SK-N-SH (cell line): ENCODE measurements around the gene PIEZO2. TPM values are rescaled to one million over a fixed set of nuclear protein-coding genes. Genes with fewer than 3 reads are reported as not detected.

Experiments used
- CTCF ChIA-PET: fragments of 300-600, 350-600 bp; formaldehyde crosslinking; extraction: SDS; loops from one replicate; lab custom pipeline; 2021; lab: Yijun Ruan, JAX
- POLR2A ChIA-PET: fragments of 350-600 bp; sonication (Branson Sonifier 250); formaldehyde crosslinking; extraction: SDS; loops from one replicate; lab custom pipeline; 2020; ENCODE audit warnings: antibody characterized with exemption, inconsistent platforms; lab: Yijun Ruan, JAX
- DNase-seq: peaks from one replicate; pipeline ENCODE4 v3.0.0; 2012
- H2AFZ ChIP-seq: fragments of 200-600 bp; sonication (generic); 2 replicates; pipeline ENCODE4 v1.8.1; 2016; ENCODE audit warnings: antibody characterized with exemption, mild to moderate bottlenecking, low read depth
- H3F3A ChIP-seq: fragments of 200-600 bp; sonication (generic); replicated peaks from 2 replicates; pipeline ENCODE3; 2016; ENCODE audit warnings: antibody characterized with exemption, mild to moderate bottlenecking; ENCODE audit not compliant: insufficient read depth
- H3K27ac ChIP-seq, 2 experiments: fragments of 200-500 bp in 1 of 2; fragments of 200-600 bp in 1 of 2; sonication (Bioruptor generic) in 1 of 2; sonication (generic), shearing (Covaris generic) in 1 of 2; 2 replicates each; pipeline versions ENCODE4 v1.5.1 to v1.6.1; 2014 to 2016; ENCODE audit warnings: low read depth in 2 of 2, inconsistent platforms in 1 of 2, low read length in 1 of 2, mild to moderate bottlenecking in 1 of 2, mixed read lengths in 1 of 2
- H3K27me3 ChIP-seq: fragments of 200-600 bp; sonication (generic), shearing (Covaris generic); 2 replicates; pipeline ENCODE4 v1.6.1; 2016; ENCODE audit warnings: mixed run types; ENCODE audit not compliant: insufficient read depth
- H3K36me3 ChIP-seq, 2 experiments: fragments of 200-500 bp in 1 of 2; fragments of 200-600 bp in 1 of 2; sonication (Bioruptor generic) in 1 of 2; sonication (generic) in 1 of 2; replicated peaks in 1 of 2; 2 replicates each; pipeline versions ENCODE3 to v1.5.1; 2014 to 2016; ENCODE audit warnings: low read length in 1 of 2, mild to moderate bottlenecking in 1 of 2; ENCODE audit not compliant: insufficient read depth in 2 of 2, control insufficient read depth in 1 of 2
- H3K4me1 ChIP-seq, 2 experiments: fragments of 200-500 bp in 1 of 2; fragments of 200-600 bp in 1 of 2; sonication (Bioruptor generic) in 1 of 2; sonication (generic), shearing (Covaris generic) in 1 of 2; 2 replicates each; pipeline versions ENCODE4 v1.5.1 to v1.6.1; 2014 to 2016; ENCODE audit warnings: low read depth in 1 of 2, low read length in 1 of 2, mixed run types in 1 of 2; ENCODE audit not compliant: insufficient read depth in 2 of 2, control insufficient read depth in 1 of 2
- H3K4me2 ChIP-seq: fragments of 200-600 bp; sonication (generic), shearing (Covaris generic); 2 replicates; pipeline ENCODE4 v1.6.1; 2017; ENCODE audit warnings: mixed run types
- H3K4me3 ChIP-seq, 2 experiments: fragments of 200-500 bp in 1 of 2; fragments of 200-600 bp in 1 of 2; sonication (Bioruptor generic) in 1 of 2; sonication (generic), shearing (Covaris generic) in 1 of 2; 2 replicates each; pipeline versions ENCODE4 v1.5.1 to v1.8.1; 2014 to 2016; ENCODE audit warnings: low read depth in 2 of 2, inconsistent platforms in 1 of 2, low read length in 1 of 2, mild to moderate bottlenecking in 1 of 2, mixed read lengths in 1 of 2, moderate library complexity in 1 of 2
- H3K79me2 ChIP-seq: fragments of 200-600 bp; sonication (generic); 2 replicates; pipeline ENCODE4 v1.8.1; 2017; ENCODE audit warnings: mild to moderate bottlenecking; ENCODE audit not compliant: insufficient read depth
- H3K9ac ChIP-seq: fragments of 200-600 bp; sonication (generic); 2 replicates; pipeline ENCODE4 v1.6.1; 2017; ENCODE audit warnings: mixed run types
- H3K9me2 ChIP-seq: fragments of 200-600 bp; sonication (generic); 2 replicates; pipeline ENCODE4 v1.6.1; 2017; ENCODE audit warnings: mixed run types
- H3K9me3 ChIP-seq: fragments of 200-600 bp; sonication (generic); 2 replicates; pipeline ENCODE4 v1.6.1; 2017; ENCODE audit warnings: mixed run types, mild to moderate bottlenecking, moderate library complexity
- H4K20me1 ChIP-seq: fragments of 200-600 bp; sonication (generic); 2 replicates; pipeline ENCODE4 v1.6.1; 2017; ENCODE audit warnings: mild to moderate bottlenecking, mixed run types; ENCODE audit not compliant: insufficient read depth
- ELF1 ChIP-seq: IDR thresholded peaks from 2 replicates; pipeline ENCODE4 v1.4.0; 2012
- EP300 ChIP-seq, 2 experiments: IDR thresholded peaks; 2 replicates each; pipeline versions ENCODE4 v1.4.0 to v1.6.1; 2012; ENCODE audit warnings: borderline replicate concordance in 1 of 2, low read depth in 1 of 2, low read length in 1 of 2
- EZH2phosphoT487 ChIP-seq: fragments of 200-600 bp; sonication (generic); IDR thresholded peaks from 2 replicates; pipeline ENCODE4 v1.6.1; 2017; ENCODE audit warnings: low read depth, mixed run types, mild to moderate bottlenecking, antibody characterized with exemption, moderate library complexity, borderline replicate concordance
- FOSL2 ChIP-seq: IDR thresholded peaks from 2 replicates; pipeline ENCODE4 v1.4.0; 2012; ENCODE audit warnings: low read depth, mild to moderate bottlenecking, moderate library complexity, borderline replicate concordance
- FOXJ3 ChIP-seq: sonication (generic); formaldehyde crosslinking; IDR thresholded peaks from 2 replicates; pipeline ENCODE4 v1.5.1; 2020; ENCODE audit warnings: mild to moderate bottlenecking, missing genetic modification reagents
- FOXM1 ChIP-seq: IDR thresholded peaks from 2 replicates; pipeline ENCODE4 v1.4.0; 2012; ENCODE audit warnings: low read depth, mild to moderate bottlenecking
- GABPA ChIP-seq: IDR thresholded peaks from 2 replicates; pipeline ENCODE4 v1.4.0; 2012; ENCODE audit warnings: low read depth, mild to moderate bottlenecking
- GATA2 ChIP-seq: sonication (generic); formaldehyde crosslinking; IDR thresholded peaks from 2 replicates; pipeline ENCODE4 v1.5.0; 2020; ENCODE audit warnings: mild to moderate bottlenecking, missing genetic modification reagents
- MEF2A ChIP-seq: IDR thresholded peaks from 2 replicates; pipeline ENCODE4 v1.4.0; 2012; ENCODE audit warnings: low read depth, borderline replicate concordance
- NRF1 ChIP-seq: IDR thresholded peaks from 2 replicates; pipeline ENCODE4 v1.6.1; 2012; ENCODE audit warnings: low read depth, mild to moderate bottlenecking, low read length
- RAD21 ChIP-seq: IDR thresholded peaks from 2 replicates; pipeline ENCODE4 v1.6.1; 2012; ENCODE audit warnings: mild to moderate bottlenecking, low read length
- RCOR1 ChIP-seq: fragments of 150-350 bp; IDR thresholded peaks from 2 replicates; pipeline ENCODE4 v1.6.1; 2017; ENCODE audit warnings: antibody characterized with exemption, low read length
- RFX5 ChIP-seq: IDR thresholded peaks from 2 replicates; pipeline ENCODE4 v1.6.1; 2012; ENCODE audit warnings: mild to moderate bottlenecking, improper control_type of control experiment, low read length
- SMC3 ChIP-seq: IDR thresholded peaks from 2 replicates; pipeline ENCODE4 v1.6.1; 2012; ENCODE audit warnings: low read depth, low read length, improper control_type of control experiment
- TAF1 ChIP-seq: IDR thresholded peaks from 2 replicates; pipeline ENCODE4 v1.6.1; 2012; ENCODE audit warnings: low read depth, mild to moderate bottlenecking, low read length, moderate library complexity, borderline replicate concordance
- TCF12 ChIP-seq: IDR thresholded peaks from 2 replicates; pipeline ENCODE4 v1.4.0; 2012
- TEAD4 ChIP-seq: IDR thresholded peaks from 2 replicates; pipeline ENCODE4 v1.4.0; 2012; ENCODE audit warnings: mild to moderate bottlenecking, borderline replicate concordance; ENCODE audit not compliant: insufficient read depth
- YY1 ChIP-seq: IDR thresholded peaks from 2 replicates; pipeline ENCODE4 v1.4.0; 2012; ENCODE audit warnings: low read depth, mild to moderate bottlenecking
- WGBS: methylation state at CpG from one replicate; pipeline ENCODE4 v1.1.6; 2017; ENCODE audit warnings: low lambda C conversion rate; 5-methylcytosine and 5-hydroxymethylcytosine counted together
- polyA plus RNA-seq, 3 experiments: library from polyadenylated mRNA; depleted of rRNA; stranded (reverse); fragments of >200 nt; gene quantifications; 2 replicates each; pipeline ENCODE4 v1.2.3, GENCODE V29; 2012
- TF ChIP-seq, protein P1 (sequence below): IDR thresholded peaks from 2 replicates; pipeline ENCODE4; 2012
- TF ChIP-seq, protein P2 (sequence below): IDR thresholded peaks from 2 replicates; pipeline ENCODE4 v1.4.0; 2012; ENCODE audit warnings: low read depth, borderline replicate concordance
- TF ChIP-seq, protein P3 (sequence below): IDR thresholded peaks from 2 replicates; pipeline ENCODE4 v1.4.0; 2012; ENCODE audit warnings: low read depth
- TF ChIP-seq, protein P4 (sequence below): fragments of 150-350 bp; IDR thresholded peaks from 2 replicates; pipeline ENCODE4 v1.6.1; 2017; ENCODE audit warnings: antibody characterized with exemption, low read length, low read depth, borderline replicate concordance

Gene PIEZO2
- polyA plus RNA-seq, 1 of the 3 experiments (the other 2 are of a cell fraction): not detected

DNA sequence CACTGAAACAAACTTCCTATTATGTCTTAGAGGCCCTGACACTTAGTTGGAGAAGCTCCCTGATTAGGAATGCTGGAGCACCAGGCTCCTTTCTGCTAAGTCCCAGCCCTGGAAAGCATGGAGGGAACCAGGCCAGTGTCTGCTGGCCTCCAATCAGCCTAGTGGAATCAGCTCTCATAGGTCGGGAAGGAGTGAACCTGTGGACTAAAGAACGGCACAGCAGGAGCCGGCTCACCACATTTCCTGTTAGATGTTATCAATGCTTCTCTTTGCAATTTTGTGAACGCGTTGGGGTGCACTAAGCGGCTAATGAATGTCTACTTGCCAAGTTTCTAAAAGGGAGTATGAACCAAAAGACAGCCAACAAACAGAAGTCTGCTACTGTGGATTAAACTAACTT lies 326.9 kb downstream of the PIEZO2 start:
- CTCF ChIA-PET: interaction anchor here (0.6 kb wide), 1 partner anchor 219 kb away, joined by 4 read pairs; no protein-coding TSS in a partner anchor

DNA sequence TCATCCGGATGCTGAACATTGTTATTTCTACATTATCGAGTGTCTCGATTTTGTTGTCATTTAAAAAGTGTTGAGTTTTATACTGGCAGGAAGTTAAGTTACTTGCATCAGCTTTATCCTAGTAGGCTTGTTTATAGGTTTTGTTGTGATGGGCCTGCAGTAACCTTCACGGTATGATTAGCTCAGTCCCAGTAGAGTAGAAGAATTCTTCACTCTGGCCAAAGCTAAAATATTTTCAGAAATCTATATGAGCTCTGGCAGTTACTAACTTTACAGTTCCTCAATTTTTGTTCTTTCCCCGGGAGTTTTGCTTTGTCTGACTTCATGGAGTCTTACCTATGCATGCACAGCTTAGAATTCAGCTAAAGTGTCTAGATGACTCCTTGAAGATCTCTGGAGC lies 328.7 kb downstream of the PIEZO2 start:
- Histone ChIP-seq H4K20me1 (no peaks in the 10 kb centered on the region), H3F3A (no peaks in the 10 kb centered on the region), H3K4me3 (no peak overlapping the region), H3K9ac (no peak overlapping the region), H3K79me2 (no peaks in the 10 kb centered on the region), H3K27me3 (peaks cover 3% of the 10 kb centered on the region; the same call in 1 of the 2 replicates), H3K4me1 (no peaks in the 10 kb centered on the region), H3K4me2 (no peak overlapping the region), H3K9me3 (no peaks in the 10 kb centered on the region), H3K27ac (no peak overlapping the region), H3K9me2 (no peaks in the 10 kb centered on the region), H2AFZ (no peak overlapping the region), H3K36me3 (no peaks in the 10 kb centered on the region)
- WGBS: 3% methylated on average over 5 of the region's 5 CpGs
- no peak for DNase-seq
- CTCF ChIA-PET: interaction anchor here (0.7 to 1.8 kb wide), 3 partner anchors 31 to 260 kb away, joined by 3 to 6 read pairs (median 4); no protein-coding TSS in a partner anchor
- POLR2A ChIA-PET: no interaction called here
- TF ChIP-seq TAF1 (no peak), EZH2phosphoT487 (no peak), RCOR1 (no peak), RAD21 (no peak), SMC3 (no peak), TEAD4 (no peak), YY1 (no peak), TCF12 (no peak), NRF1 (no peak), ELF1 (no peak), FOSL2 (no peak), FOXJ3 (CRISPR knock-in tag) (no peak)
- TF ChIP-seq, protein P1, sequence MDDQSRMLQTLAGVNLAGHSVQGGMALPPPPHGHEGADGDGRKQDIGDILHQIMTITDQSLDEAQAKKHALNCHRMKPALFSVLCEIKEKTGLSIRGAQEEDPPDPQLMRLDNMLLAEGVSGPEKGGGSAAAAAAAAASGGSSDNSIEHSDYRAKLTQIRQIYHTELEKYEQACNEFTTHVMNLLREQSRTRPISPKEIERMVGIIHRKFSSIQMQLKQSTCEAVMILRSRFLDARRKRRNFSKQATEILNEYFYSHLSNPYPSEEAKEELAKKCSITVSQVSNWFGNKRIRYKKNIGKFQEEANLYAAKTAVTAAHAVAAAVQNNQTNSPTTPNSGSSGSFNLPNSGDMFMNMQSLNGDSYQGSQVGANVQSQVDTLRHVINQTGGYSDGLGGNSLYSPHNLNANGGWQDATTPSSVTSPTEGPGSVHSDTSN: no peak
- TF ChIP-seq, protein P2, sequence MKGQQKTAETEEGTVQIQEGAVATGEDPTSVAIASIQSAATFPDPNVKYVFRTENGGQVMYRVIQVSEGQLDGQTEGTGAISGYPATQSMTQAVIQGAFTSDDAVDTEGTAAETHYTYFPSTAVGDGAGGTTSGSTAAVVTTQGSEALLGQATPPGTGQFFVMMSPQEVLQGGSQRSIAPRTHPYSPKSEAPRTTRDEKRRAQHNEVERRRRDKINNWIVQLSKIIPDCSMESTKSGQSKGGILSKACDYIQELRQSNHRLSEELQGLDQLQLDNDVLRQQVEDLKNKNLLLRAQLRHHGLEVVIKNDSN: no peak
- TF ChIP-seq, protein P3, sequence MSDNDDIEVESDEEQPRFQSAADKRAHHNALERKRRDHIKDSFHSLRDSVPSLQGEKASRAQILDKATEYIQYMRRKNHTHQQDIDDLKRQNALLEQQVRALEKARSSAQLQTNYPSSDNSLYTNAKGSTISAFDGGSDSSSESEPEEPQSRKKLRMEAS: no peak
- TF ChIP-seq, protein P4, sequence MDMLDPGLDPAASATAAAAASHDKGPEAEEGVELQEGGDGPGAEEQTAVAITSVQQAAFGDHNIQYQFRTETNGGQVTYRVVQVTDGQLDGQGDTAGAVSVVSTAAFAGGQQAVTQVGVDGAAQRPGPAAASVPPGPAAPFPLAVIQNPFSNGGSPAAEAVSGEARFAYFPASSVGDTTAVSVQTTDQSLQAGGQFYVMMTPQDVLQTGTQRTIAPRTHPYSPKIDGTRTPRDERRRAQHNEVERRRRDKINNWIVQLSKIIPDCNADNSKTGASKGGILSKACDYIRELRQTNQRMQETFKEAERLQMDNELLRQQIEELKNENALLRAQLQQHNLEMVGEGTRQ: no peak

More for the DNA sequence above, 326.9 kb downstream of the PIEZO2 start:
- Histone ChIP-seq H3K4me2 (no peak overlapping the region), H3K27ac (no peak overlapping the region), H3K9ac (no peak overlapping the region), H3K36me3 (no peaks in the 10 kb centered on the region), H3K4me1 (no peaks in the 10 kb centered on the region), H3K79me2 (no peaks in the 10 kb centered on the region), H2AFZ (no peak overlapping the region), H3K27me3 (no peaks in the 10 kb centered on the region), H3K9me3 (no peaks in the 10 kb centered on the region), H4K20me1 (no peaks in the 10 kb centered on the region), H3F3A (no peaks in the 10 kb centered on the region), H3K4me3 (no peak overlapping the region), H3K9me2 (no peaks in the 10 kb centered on the region)
- TF ChIP-seq FOXJ3 (CRISPR knock-in tag): no peak
- no peak for TF ChIP-seq RFX5
- no peak for TF ChIP-seq EP300 (IDR thresholded peaks at IDR 0.05; ENCODE audit: borderline replicate concordance in 1 of 2, low read depth in 1 of 2, low read length in 1 of 2)
- no peak for TF ChIP-seq GATA2 (CRISPR knock-in tag)
- no peak for TF ChIP-seq ELF1
- TF ChIP-seq MEF2A: no peak
- TF ChIP-seq NRF1: no peak
- TF ChIP-seq FOXM1: no peak
- TF ChIP-seq TEAD4: no peak
- TF ChIP-seq EZH2phosphoT487: no peak
- no peak for TF ChIP-seq YY1
- TF ChIP-seq, protein P2: no peak
- TF ChIP-seq GABPA: no peak
- POLR2A ChIA-PET: no interaction called here
- DNase-seq: no peak
- 8% methylated on average over 6 of the region's 6 CpGs for WGBS
